Measurements from ENCODE around the gene PUDP. TPM values are rescaled to one million over a fixed set of nuclear protein-coding genes. Genes with fewer than 3 reads are reported as not detected.

PUDP gene

Small RNA genes within 50 kb of the gene (small RNA-seq; reads per million reads assigned to genes)
- gene MIR4767 (ENCODE audit: insufficient read depth) = not detected
